ENCODE measurements around the gene ZFP90. TPM values are rescaled to one million over a fixed set of nuclear protein-coding genes. Genes with fewer than 3 reads are reported as not detected.

ZFP90 gene
- polyA plus RNA-seq, result 10.1 and 11.2 TPM in 2 replicates

GRCh38 chr16:68538880-68539701, at the start of gene ZFP90:
ZFP90 (plus strand) TSS chr16:68539291; CDS start chr16:68539793, 502 bp downstream.

Other genes starting within 250 kb of the ZFP90 start
- 0.59 and 5.9 TPM in 2 replicates for gene SLC7A6OS, start 228.3 kb upstream of the ZFP90 start, polyA plus RNA-seq
- gene PRMT7, start 228.3 kb upstream of the ZFP90 start, polyA plus RNA-seq, result 6.5 and 14.7 TPM in 2 replicates
- gene SMPD3, start 90.8 kb upstream of the ZFP90 start, polyA plus RNA-seq, result 0.42 and 1.3 TPM in 2 replicates
- gene CDH3, start 106.0 kb downstream of the ZFP90 start, polyA plus RNA-seq, result 0.32 TPM in 1 of 2 replicates, not detected in the other
- not detected in 2 replicates for gene CDH1, start 198.0 kb downstream of the ZFP90 start, polyA plus RNA-seq

All from Purkinje cell (primary cell).